K562 (cell line): Measurements from ENCODE around the gene SEC61A1. TPM values are rescaled to one million over a fixed set of nuclear protein-coding genes. Genes with fewer than 3 reads are reported as not detected.

ENCODE experiments used
- BHLHE40 ChIP-seq: IDR thresholded peaks from 2 replicates; pipeline ENCODE4 v1.6.1; 2011; ENCODE audit warnings: low read length, improper control_type of control experiment
- CREB3 ChIP-seq: fragments of 450-650 bp; conservative IDR thresholded peaks from 2 replicates; pipeline ENCODE4 v1.6.1; 2016; ENCODE audit warnings: missing genetic modification characterization, low read depth, mild to moderate bottlenecking, missing compliant biosample characterization, moderate library complexity
- DDX20 ChIP-seq: fragments of 450-650 bp; IDR thresholded peaks from 2 replicates; pipeline ENCODE4 v1.6.1; 2016; ENCODE audit warnings: missing genetic modification characterization, low read depth, mild to moderate bottlenecking, missing compliant biosample characterization, moderate library complexity
- EP400 ChIP-seq: fragments of 450-650 bp; IDR thresholded peaks from 2 replicates; pipeline ENCODE4 v1.6.1; 2017; ENCODE audit warnings: antibody characterized with exemption, mild to moderate bottlenecking, moderate library complexity
- ERF ChIP-seq: fragments of 450-650 bp; formaldehyde crosslinking; IDR thresholded peaks from 2 replicates; pipeline ENCODE4 v1.4.0; 2020; ENCODE audit warnings: mild to moderate bottlenecking, mixed read lengths
- ESRRA ChIP-seq: fragments of 450-650 bp; IDR thresholded peaks from 2 replicates; pipeline ENCODE4 v1.6.1; 2014; ENCODE audit warnings: low read depth, mild to moderate bottlenecking, moderate library complexity, borderline replicate concordance
- IFI16 ChIP-seq: fragments of 250-450 bp; sonication (Bioruptor Pico); IDR thresholded peaks from 2 replicates; pipeline ENCODE4 v2.1.2; 2022; ENCODE audit warnings: mild to moderate bottlenecking, inconsistent platforms
- JUNB ChIP-seq: fragments of 450-650 bp; formaldehyde crosslinking; conservative IDR thresholded peaks from 2 replicates; pipeline ENCODE4 v1.4.0; 2020; ENCODE audit warnings: mild to moderate bottlenecking
- MTA1 ChIP-seq: fragments of 450-650 bp; IDR thresholded peaks from 2 replicates; pipeline ENCODE4 v1.6.1; 2017; ENCODE audit warnings: borderline replicate concordance
- NKRF ChIP-seq: fragments of 450-650 bp; IDR thresholded peaks from 2 replicates; pipeline ENCODE4 v1.6.1; 2016; ENCODE audit warnings: borderline replicate concordance
- NR1H2 ChIP-seq: sonication (generic); formaldehyde crosslinking; IDR thresholded peaks from 2 replicates; pipeline ENCODE4 v1.4.0; 2020; ENCODE audit warnings: mild to moderate bottlenecking, missing genetic modification reagents
- NR2C2 ChIP-seq, 2 experiments: fragments of 200-800 bp in 1 of 2; sonication (Bioruptor generic) in 1 of 2; sonication (generic) in 1 of 2; formaldehyde crosslinking in 1 of 2; IDR thresholded peaks; 2 replicates each; pipeline versions ENCODE4 v1.6.1 to v1.8.0; 2016 to 2022; ENCODE audit warnings: mild to moderate bottlenecking in 1 of 2, missing compliant biosample characterization in 1 of 2, missing genetic modification characterization in 1 of 2, missing genetic modification reagents in 1 of 2
- RAD51 ChIP-seq: fragments of 450-650 bp; IDR thresholded peaks from 2 replicates; pipeline ENCODE4 v1.7.1; 2016; ENCODE audit warnings: low read depth, mild to moderate bottlenecking, borderline replicate concordance
- TCF3 ChIP-seq: sonication (generic); formaldehyde crosslinking; IDR thresholded peaks from 2 replicates; pipeline ENCODE4 v1.4.0; 2020; ENCODE audit warnings: mild to moderate bottlenecking, missing genetic modification reagents
- TEAD4 ChIP-seq, 2 experiments: sonication (generic) in 1 of 2; formaldehyde crosslinking in 1 of 2; IDR thresholded peaks; 2 replicates each; pipeline versions ENCODE4 v1.6.1 to v1.8.0; 2012 to 2022; ENCODE audit warnings: borderline replicate concordance in 1 of 2, inconsistent platforms in 1 of 2, low read length in 1 of 2, mild to moderate bottlenecking in 1 of 2, missing genetic modification reagents in 1 of 2
- TFAP4 ChIP-seq: sonication (generic); formaldehyde crosslinking; IDR thresholded peaks from 2 replicates; pipeline ENCODE4 v1.8.0; 2022; ENCODE audit warnings: missing genetic modification reagents, mild to moderate bottlenecking, moderate library complexity, borderline replicate concordance
- ZBTB2 ChIP-seq: fragments of 450-650 bp; IDR thresholded peaks from 2 replicates; pipeline ENCODE4 v1.6.1; 2016; ENCODE audit warnings: antibody characterized with exemption
- ZBTB26 ChIP-seq: fragments of 450-650 bp; formaldehyde crosslinking; IDR thresholded peaks from 2 replicates; pipeline ENCODE4 v1.4.0; 2022; ENCODE audit warnings: missing genetic modification characterization
- ZNF316 ChIP-seq: fragments of 450-650 bp; IDR thresholded peaks from 2 replicates; pipeline ENCODE4 v1.6.1; 2016
- polyA plus RNA-seq, 8 experiments: library from polyadenylated mRNA; depleted of rRNA in 4 of 8; stranded (reverse) in 5 of 8; unstranded in 3 of 8; fragments of >200 nt; fragmentation: Nextera tagmentation in 2 of 8; fragmentation: Illumina TruSeq in 1 of 8; extraction: Ambion mirVana in 2 of 8; extraction: Trizol in 1 of 8; gene quantifications; 2 replicates each; pipeline versions ENCODE4 v1.2.1 to v1.2.3, GENCODE V29; 2011 to 2014; ENCODE audit warnings: inconsistent platforms in 1 of 8, missing spikeins in 1 of 8
- total RNA-seq, 7 experiments: library from RNA; depleted of rRNA in 6 of 7; stranded (reverse); fragments of >200 nt in 6 of 7; fragmentation: Illumina TruSeq in 2 of 7; extraction: Trizol in 2 of 7; gene quantifications; 2 replicates each; pipeline versions ENCODE4 v1.2.1 to v1.2.3, GENCODE V29; 2011 to 2021; ENCODE audit warnings: low replicate concordance in 1 of 7

SEC61A1 gene
- total and polyA plus RNA-seq, 9 of the 15 experiments (the other 6 are each of a cell fraction or from before 2014, with no cell fraction given), result 1.9 to 140 (median 79.1) TPM

- TF ChIP-seq NKRF (0 out of 2 replicates have a peak, but pooled peaks have one; percentile 31), RAD51 (peak; percentile 74), EP400 (peak; percentile 37; the same call in 1 of the 2 replicates), ZBTB2 (no peak), NR1H2 (CRISPR knock-in tag) (no peak), TCF3 (no peak), JUNB (CRISPR knock-in tag) (0 out of 2 replicates have a peak, but pooled peaks have one; percentile 34), MTA1 (0 out of 2 replicates have a peak, but pooled peaks have one; percentile 24), TEAD4 (IDR thresholded peaks at IDR 0.05; ENCODE audit: low read length) (peak; percentile 43; the same call in 1 of the 2 replicates), TEAD4 (CRISPR knock-in tag; IDR thresholded peaks at IDR 0.05; ENCODE audit: borderline replicate concordance) (no peak), ERF (CRISPR knock-in tag) (no peak), ESRRA (peak; percentile 56), BHLHE40 (0 out of 2 replicates have a peak, but pooled peaks have one; percentile 13), CREB3 (0 out of 2 replicates have a peak, but pooled peaks have one; percentile 35), IFI16 (CRISPR knock-in tag) (no peak), DDX20 (tag) (peak; percentile 24; the same call in 1 of the 2 replicates), NR2C2 (CRISPR knock-in tag; IDR thresholded peaks at IDR 0.05) (peak; percentile 69), NR2C2 (tag; IDR thresholded peaks at IDR 0.05) (peak; percentile 90), ZNF316 (0 out of 2 replicates have a peak, but pooled peaks have one; percentile 22), TFAP4 (CRISPR knock-in tag) (no peak), ZBTB26 (CRISPR knock-in tag) (no peak)
These were observed 28.3 kb downstream of the SEC61A1 start (continued) for GRCh38 chr3:128080323-128081080.
